Natural killer cell (primary cell): ENCODE results near the gene EPB41L4A. TPM values are rescaled to one million over a fixed set of nuclear protein-coding genes. Genes with fewer than 3 reads are reported as not detected.

Experiments
- ATAC-seq, 3 donors: fragments of 150-1000 bp in 2 of 3; fragments of 200-7000 bp in 1 of 3; cut with Tn5 transposase; 1 replicate in 1 of 3; 2 replicates in 2 of 3; pipeline ENCODE4 v1.10.0; 2021; ENCODE audit warnings: mild to moderate bottlenecking in 2 of 3, moderate library complexity in 2 of 3
- DNase-seq, 2 donors: peaks; one replicate each; pipeline versions ENCODE4 v3.0.0 to v3.0.0-alpha.2; 2013 to 2021; ENCODE audit warnings: mixed read lengths in 1 of 2
- H3K27ac ChIP-seq: one replicate; pipeline ENCODE4 v1.5.1; 2013; ENCODE audit warnings: mild to moderate bottlenecking, low read length
- H3K27me3 ChIP-seq: one replicate; pipeline ENCODE4 v1.6.1; 2013; ENCODE audit warnings: low read length; ENCODE audit not compliant: control insufficient read depth, insufficient read depth
- H3K36me3 ChIP-seq: one replicate; pipeline ENCODE4 v1.6.1; 2013; ENCODE audit warnings: low read length; ENCODE audit not compliant: control insufficient read depth, insufficient read depth
- H3K4me1 ChIP-seq: one replicate; pipeline ENCODE4 v1.6.1; 2013; ENCODE audit warnings: low read length; ENCODE audit not compliant: control insufficient read depth, insufficient read depth
- H3K4me3 ChIP-seq: one replicate; pipeline ENCODE4 v1.5.1; 2013; ENCODE audit warnings: low read length
- H3K9me3 ChIP-seq: one replicate; pipeline ENCODE4 v1.6.1; 2013; ENCODE audit warnings: low read length; ENCODE audit not compliant: control insufficient read depth, insufficient read depth
- H3K27ac Mint-ChIP-seq, 2 donors: one replicate each; pipeline ENCODE4 v1.8.0; 2022; ENCODE audit warnings: mild to moderate bottlenecking in 2 of 2, mixed read lengths in 2 of 2, moderate library complexity in 1 of 2
- H3K27me3 Mint-ChIP-seq, 2 donors: one replicate each; pipeline ENCODE4 v1.8.0; 2022; ENCODE audit warnings: low read depth in 2 of 2, mixed read lengths in 2 of 2
- H3K36me3 Mint-ChIP-seq: one replicate; pipeline ENCODE4 v1.8.0; 2022; ENCODE audit warnings: mixed read lengths
- H3K4me1 Mint-ChIP-seq, 2 donors: one replicate each; pipeline ENCODE4 v1.8.0; 2022; ENCODE audit warnings: mixed read lengths in 2 of 2
- H3K4me3 Mint-ChIP-seq: one replicate; pipeline ENCODE4 v1.8.0; 2022; ENCODE audit warnings: mild to moderate bottlenecking, moderate library complexity, mixed read lengths
- H3K9me3 Mint-ChIP-seq, 2 donors: one replicate each; pipeline ENCODE4 v1.8.0; 2022; ENCODE audit warnings: mixed read lengths in 2 of 2
- CTCF ChIP-seq: fragments of 200-600 bp; IDR thresholded peaks from one replicate; pipeline ENCODE4 v1.8.0; 2022; ENCODE audit warnings: antibody characterized with exemption
- WGBS: methylation state at CpG from one replicate; pipeline ENCODE4 v1.1.7; 2013; ENCODE audit warnings: missing lambda C conversion rate; ENCODE audit not compliant: insufficient coverage; 5-methylcytosine and 5-hydroxymethylcytosine counted together
- intact Hi-C: fragments of 100-400 bp; cut with micrococcal nuclease; formaldehyde crosslinking; loops from one replicate; pipeline ENCODE4 v1.14.2; 2022
- total RNA-seq, 4 donors: library from RNA; stranded (reverse); fragments of 120-200 nt in 1 of 4; gene quantifications; one replicate each; pipeline versions ENCODE4 v1.2.3 to v1.2.4, GENCODE V29; 2013 to 2022

EPB41L4A gene
- total RNA-seq, 3 donors from 2014 or later (not counting 1 experiment from before 2014, with no cell fraction given): 21.9 to 30.4 (median 22.1) TPM

GRCh38 chr5:112385969-112386368 is 33.1 kb downstream of the EPB41L4A start:
- no peaks in the 10 kb centered on the region for H3K27me3 ChIP-seq
- Mint-ChIP-seq H3K27me3 (no peaks in the 10 kb centered on the region), H3K4me1 (peaks cover 7 to 13% of the 10 kb centered on the region in 2 donors), H3K9me3 (no peaks in the 10 kb centered on the region), H3K36me3 (no peaks in the 10 kb centered on the region), H3K4me3 (no peak overlapping the region), H3K27ac (no peak overlapping the region)
- DNase-seq (no peak), ATAC-seq (no peak)
- 64% methylated on average over 1 of the region's 1 CpG for WGBS
- TF ChIP-seq CTCF: no peak
- H3K27ac ChIP-seq: no peak overlapping the region
- no peaks in the 10 kb centered on the region for H3K9me3 ChIP-seq
- H3K4me1 ChIP-seq: no peaks in the 10 kb centered on the region
- H3K4me3 ChIP-seq: no peak overlapping the region
- H3K36me3 ChIP-seq: no peaks in the 10 kb centered on the region
- intact Hi-C loops: no loop called here

GRCh38 chr5:112385566-112385965 is 33.5 kb downstream of the EPB41L4A start:
- Mint-ChIP-seq H3K27me3 (no peaks in the 10 kb centered on the region), H3K4me1 (peaks cover 7 to 13% of the 10 kb centered on the region in 2 donors), H3K36me3 (no peaks in the 10 kb centered on the region), H3K9me3 (no peaks in the 10 kb centered on the region), H3K27ac (no peak overlapping the region), H3K4me3 (no peak overlapping the region)
- Histone ChIP-seq H3K27ac (no peak overlapping the region), H3K4me3 (no peak overlapping the region), H3K27me3 (no peaks in the 10 kb centered on the region), H3K4me1 (no peaks in the 10 kb centered on the region), H3K9me3 (no peaks in the 10 kb centered on the region), H3K36me3 (no peaks in the 10 kb centered on the region)
- 83% methylated on average over 1 of the region's 3 CpGs for WGBS
- ATAC-seq: no peak
- no peak for DNase-seq
- no peak for TF ChIP-seq CTCF
- intact Hi-C loops: no loop called here

DNA sequence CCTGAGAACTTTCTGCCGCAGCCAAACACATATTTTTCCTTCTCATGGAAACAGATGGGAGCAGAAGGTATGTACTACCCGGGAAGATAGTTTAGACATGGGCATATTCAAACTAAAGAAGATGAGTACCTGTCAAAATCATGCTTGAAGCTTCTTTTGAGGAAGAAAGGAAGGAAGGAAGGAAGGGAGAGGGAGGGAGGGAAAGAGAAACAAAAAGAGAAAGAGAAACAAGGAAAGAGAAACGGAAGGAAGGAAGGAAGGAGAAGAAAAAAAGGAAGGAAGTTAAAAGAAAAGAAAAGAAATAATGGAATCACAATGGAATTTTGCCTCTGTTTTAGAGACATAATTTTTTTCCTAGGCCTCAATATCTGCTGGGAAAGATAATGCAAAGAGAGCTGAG is 34.6 kb downstream of the EPB41L4A start:
- no peaks in the 10 kb centered on the region for H3K4me1 ChIP-seq
- WGBS: 93% methylated on average over 3 of the region's 3 CpGs
- Mint-ChIP-seq H3K9me3 (no peaks in the 10 kb centered on the region), H3K27ac (no peak overlapping the region), H3K27me3 (no peaks in the 10 kb centered on the region), H3K36me3 (no peaks in the 10 kb centered on the region), H3K4me3 (no peak overlapping the region), H3K4me1 (peaks cover 7 to 13% of the 10 kb centered on the region in 2 donors)
- no peaks in the 10 kb centered on the region for H3K27me3 ChIP-seq
- no peak overlapping the region for H3K27ac ChIP-seq
- H3K9me3 ChIP-seq: no peaks in the 10 kb centered on the region
- ATAC-seq (no peak), DNase-seq (no peak)
- TF ChIP-seq CTCF: no peak
- intact Hi-C loops: no loop called here
- H3K4me3 ChIP-seq: no peak overlapping the region
- H3K36me3 ChIP-seq: no peaks in the 10 kb centered on the region

DNA sequence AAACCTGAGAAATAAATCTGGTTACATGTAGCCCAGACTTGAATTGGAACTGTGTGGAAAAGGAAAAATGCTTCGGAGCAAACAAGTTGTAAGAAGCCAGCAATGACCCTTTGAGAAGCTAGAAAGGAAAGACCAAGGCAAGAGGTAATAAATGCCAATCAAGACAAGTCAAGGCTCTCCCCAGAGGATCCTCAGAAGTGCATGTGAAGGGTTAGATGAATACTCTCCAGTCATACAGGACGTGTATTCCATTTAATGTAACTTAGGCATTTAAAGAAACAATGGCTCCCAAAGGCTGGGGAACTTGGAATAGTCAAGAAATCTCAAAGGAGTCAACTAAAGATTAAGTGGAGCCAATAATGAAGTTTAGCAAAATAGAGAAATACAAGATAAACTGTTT is 36.2 kb downstream of the EPB41L4A start:
- no peak for ATAC-seq
- 87% methylated on average over 2 of the region's 2 CpGs for whole genome bisulfite sequencing
- TF ChIP-seq CTCF: no peak
- no peaks in the 10 kb centered on the region for H3K4me1 ChIP-seq
- no peak for DNase-seq
- Mint-ChIP-seq H3K4me1 (peaks cover 7 to 13% of the 10 kb centered on the region in 2 donors), H3K4me3 (no peak overlapping the region), H3K36me3 (no peaks in the 10 kb centered on the region), H3K9me3 (no peaks in the 10 kb centered on the region), H3K27ac (no peak overlapping the region), H3K27me3 (no peaks in the 10 kb centered on the region)
- H3K36me3 ChIP-seq: no peaks in the 10 kb centered on the region
- H3K4me3 ChIP-seq: no peak overlapping the region
- no peak overlapping the region for H3K27ac ChIP-seq
- H3K27me3 ChIP-seq: no peaks in the 10 kb centered on the region
- H3K9me3 ChIP-seq: no peaks in the 10 kb centered on the region
- intact Hi-C loops: no loop called here
